Gastroesophageal sphincter (tissue), 4 donors: ENCODE data around the gene PHETA2. TPM values are rescaled to one million over a fixed set of nuclear protein-coding genes. Genes with fewer than 3 reads are reported as not detected.
A peak's percentile ranks its signal among the peaks of the same experiment; 100 is the strongest.
"Not testable (repeated sequence)": the region's sequence is repeated elsewhere in the genome, so short reads cannot be mapped to it uniquely, and the experiment has no call there.

Source experiments
- ATAC-seq: fragments of 150-250 bp; one replicate; pipeline ENCODE4 v1.9.1; 2016; ENCODE audit warnings: mild to moderate bottlenecking, moderate library complexity
- H3K27ac ChIP-seq, 4 donors: fragments of 200-600 bp; sonication (generic) in 3 of 4; 1 replicate in 3 of 4; 2 replicates in 1 of 4; pipeline ENCODE4 v1.5.1; 2016 to 2019
- H3K27me3 ChIP-seq: fragments of 200-600 bp; sonication (generic); one replicate; pipeline ENCODE4 v1.5.1; 2019
- H3K36me3 ChIP-seq, 2 donors: fragments of 200-600 bp; sonication (generic); one replicate each; pipeline ENCODE4 v1.5.1; 2019; ENCODE audit warnings: control low read depth in 1 of 2
- H3K4me1 ChIP-seq, 3 donors: fragments of 200-600 bp; sonication (generic); 1 replicate in 2 of 3; 2 replicates in 1 of 3; pipeline ENCODE4 v1.5.1; 2016 to 2019; ENCODE audit warnings: control low read depth in 2 of 3
- H3K4me3 ChIP-seq, 2 donors: fragments of 200-600 bp; sonication (generic); one replicate each; pipeline ENCODE4 v1.5.1; 2019; ENCODE audit warnings: mild to moderate bottlenecking in 1 of 2, moderate library complexity in 1 of 2
- H3K9me3 ChIP-seq, 3 donors: fragments of 200-600 bp; sonication (generic); one replicate each; pipeline ENCODE4 v1.5.1; 2017 to 2019; ENCODE audit warnings: control low read depth in 2 of 3
- CTCF ChIP-seq, 4 experiments: fragments of 200-600 bp in 2 of 4; fragments of 450-650 bp in 2 of 4; sonication (generic) in 1 of 4; IDR thresholded peaks; one replicate each; pipeline ENCODE4 v1.5.1; 2017 to 2019; ENCODE audit warnings: antibody characterized with exemption in 4 of 4, mild to moderate bottlenecking in 2 of 4, moderate library complexity in 2 of 4
- EP300 ChIP-seq: sonication (generic); formaldehyde crosslinking; IDR thresholded peaks from one replicate; pipeline ENCODE4 v1.6.1; 2017; ENCODE audit warnings: antibody characterized with exemption, mild to moderate bottlenecking
- POLR2A ChIP-seq, 2 donors: fragments of 450-650 bp; IDR thresholded peaks; one replicate each; pipeline ENCODE4 v1.6.1; 2017; ENCODE audit warnings: antibody characterized with exemption in 2 of 2, mild to moderate bottlenecking in 2 of 2, moderate library complexity in 1 of 2
- POLR2AphosphoS5 ChIP-seq: sonication (generic); formaldehyde crosslinking; IDR thresholded peaks from one replicate; pipeline ENCODE4 v1.6.1; 2017; ENCODE audit warnings: antibody characterized with exemption
- WGBS, 2 donors: methylation state at CpG; one replicate each; pipeline ENCODE4 v1.1.5; 2018; ENCODE audit warnings: low coverage in 1 of 2; 5-methylcytosine and 5-hydroxymethylcytosine counted together
- total RNA-seq, 4 donors: library from RNA; depleted of rRNA; stranded (reverse); fragments of >200 nt; gene quantifications; one replicate each; pipeline ENCODE4 v1.1.0, GENCODE V29; 2016

The PHETA2 gene
- total RNA-seq, 4 donors from 2014 or later, result 19.1 to 32.1 (median 21.1) TPM

- 6 to 27% methylated on average over 3 to 7 of the region's 19 CpGs for WGBS, 2 donors
- peak; percentile 1 for ATAC-seq
- Histone ChIP-seq H3K9me3 (no peaks in the 10 kb centered on the region), H3K27ac (peak overlapping the region; percentile 70 to 94 (median 90)), H3K36me3 (peaks cover 0 to 36% of the 10 kb centered on the region in 2 donors), H3K4me1 (peaks cover 0 to 57% (median 14%) of the 10 kb centered on the region in 3 donors), H3K4me3 (peak overlapping the region; percentile 50 to 76), H3K27me3 (no peaks in the 10 kb centered on the region)
- TF ChIP-seq POLR2A (IDR thresholded peaks at IDR 0.05) (no peak), POLR2AphosphoS5 (no peak), CTCF (IDR thresholded peaks at IDR 0.05) (no peak), EP300 (no peak)
Measured at GRCh38 chr22:42069801-42070516, 4.1 kb upstream of the PHETA2 start.

DNA sequence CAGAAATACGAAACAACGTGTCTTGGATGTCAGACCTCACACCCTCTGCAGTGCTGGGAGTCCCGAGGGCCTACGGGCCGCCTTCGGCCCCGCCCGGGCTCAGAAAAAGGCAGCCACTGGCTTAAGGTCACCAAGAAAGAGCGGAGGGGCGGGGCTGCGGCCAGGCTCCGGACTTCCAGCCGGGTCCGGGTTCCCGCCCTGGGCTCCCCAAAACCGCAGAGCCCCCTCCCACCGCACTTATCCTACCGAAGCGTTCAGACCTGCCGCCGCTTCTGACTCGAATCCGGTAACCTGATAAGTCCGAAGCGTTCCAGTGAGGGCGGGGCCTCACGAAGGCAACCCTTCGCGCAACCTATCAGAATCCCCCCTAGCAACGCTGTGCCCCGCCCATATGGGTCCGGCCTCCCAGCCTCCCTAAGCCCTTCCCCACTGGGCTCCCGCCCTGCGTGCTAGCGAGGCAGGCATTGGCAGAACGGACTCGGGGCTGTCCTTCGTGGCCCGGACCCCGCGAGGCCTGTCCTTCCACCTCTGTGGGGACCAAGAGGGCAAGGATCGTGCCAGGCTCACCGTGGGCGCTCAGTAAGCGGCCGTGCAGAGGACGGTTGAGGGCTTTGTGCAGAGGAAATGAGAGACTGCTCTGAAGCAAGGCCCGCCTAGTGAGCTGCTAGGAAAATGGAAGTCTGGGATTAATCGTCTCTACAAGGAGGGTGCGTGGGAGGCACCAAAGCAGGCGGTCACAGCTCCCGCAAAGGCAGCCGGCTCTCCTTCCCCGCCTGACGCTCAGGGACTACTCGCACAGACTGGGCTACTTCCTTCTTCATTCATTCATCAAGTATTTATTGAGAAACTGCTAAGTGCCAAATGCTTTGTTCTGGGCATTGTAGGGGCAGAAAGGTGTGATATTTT is 3.3 kb upstream of the PHETA2 start, which contains the start of gene NAGA:
Gene NAGA (minus strand): TSS at position 296 of the 906 bp plus-strand sequence. CDS start 515 bp downstream, outside the sequence.
- ATAC-seq, result peak; percentile 97
- Histone ChIP-seq H3K4me3 (peak within 1 kb of the TSS; percentile 50 to 76), H3K27me3 (no peaks in the 10 kb centered on the region), H3K9me3 (no peaks in the 10 kb centered on the region), H3K27ac (peak within 1 kb of the TSS; percentile 70 to 94 (median 90)), H3K4me1 (peaks cover 0 to 64% (median 14%) of the 10 kb centered on the region in 3 donors), H3K36me3 (peaks cover 0 to 31% of the 10 kb centered on the region in 2 donors)
- TF ChIP-seq POLR2AphosphoS5, result peak; percentile 82
- TF ChIP-seq EP300, result no peak
- no peak for TF ChIP-seq CTCF (IDR thresholded peaks at IDR 0.05)
- peak; percentile 52 to 59 for TF ChIP-seq POLR2A (IDR thresholded peaks at IDR 0.05)
- 0 to 3% methylated on average over 3 to 6 of the region's 56 CpGs for WGBS, 2 donors

- peak overlapping the region in 1 of 2 donors; percentile 76 for H3K4me3 ChIP-seq
- not testable (repeated sequence) for ATAC-seq, H3K27me3 ChIP-seq, H3K9me3 ChIP-seq
- WGBS, 2 donors, result 52 to 57% methylated on average over 2 to 6 of the region's 7 CpGs
- H3K4me1 ChIP-seq, result peaks cover 0 to 64% (median 14%) of the 10 kb centered on the region in 3 donors
- H3K27ac ChIP-seq, result peak overlapping the region; percentile 70 to 94 (median 90)
- H3K36me3 ChIP-seq, result peaks cover 0 to 31% of the 10 kb centered on the region in 2 donors
Measured at GRCh38 chr22:42071508-42071907, 2.5 kb upstream of the PHETA2 start.

DNA sequence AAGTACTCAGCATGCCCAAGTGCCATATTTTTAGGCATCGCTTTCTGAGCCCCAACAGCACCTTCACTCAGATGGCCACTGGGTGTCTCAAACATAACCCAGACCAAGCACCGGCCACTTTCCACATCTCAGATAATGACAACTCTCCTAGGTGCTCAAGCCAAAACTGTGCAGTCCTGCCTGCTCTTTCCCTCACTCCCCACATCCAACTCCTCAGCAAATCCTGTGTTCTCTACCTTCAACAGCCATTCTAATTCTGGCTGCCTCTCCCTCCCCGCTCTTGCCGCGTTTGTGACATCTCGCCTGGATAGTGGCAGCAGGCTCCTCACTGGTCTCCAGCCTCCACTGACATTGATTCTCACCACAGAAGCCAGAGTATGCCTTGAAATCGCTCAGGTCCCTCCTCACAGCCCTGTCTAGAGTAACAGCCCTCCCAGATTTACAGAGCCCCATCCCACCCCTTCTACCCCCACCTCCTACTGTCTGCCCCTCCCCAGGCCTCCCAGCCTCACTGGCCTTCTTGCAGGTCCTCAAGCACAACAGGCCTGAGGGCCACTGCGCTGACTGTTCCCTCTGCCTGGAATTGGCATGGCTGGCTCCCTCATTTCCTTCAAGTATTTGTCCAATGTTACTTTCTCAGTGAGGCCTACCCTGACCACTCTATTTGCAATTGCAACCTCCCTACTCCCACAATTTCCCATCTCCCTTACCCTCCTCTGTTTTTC is 1.3 kb upstream of the PHETA2 start:
- WGBS, 2 donors, result 79 to 82% methylated on average over 5 to 8 of the region's 8 CpGs
- no peak for TF ChIP-seq POLR2AphosphoS5
- TF ChIP-seq EP300, result no peak
- TF ChIP-seq POLR2A (IDR thresholded peaks at IDR 0.05), result no peak
- TF ChIP-seq CTCF (IDR thresholded peaks at IDR 0.05), result no peak
- H3K4me1 ChIP-seq, result peaks cover 0 to 73% (median 17%) of the 10 kb centered on the region in 3 donors
- H3K9me3 ChIP-seq, result no peaks in the 10 kb centered on the region
- no peak for ATAC-seq
- peaks cover 0 to 31% of the 10 kb centered on the region in 2 donors for H3K36me3 ChIP-seq
- no peak overlapping the region for H3K4me3 ChIP-seq
- peak overlapping the region in 2 of 4 donors; percentile 31 to 42 for H3K27ac ChIP-seq
- no peaks in the 10 kb centered on the region for H3K27me3 ChIP-seq
